HG03280 (cell line): ENCODE data around the gene TPP2.

Experiments used
- ATAC-seq: cut with Tn5 transposase; IDR thresholded peaks from one replicate; pipeline ENCODE4 v1.9.1; 2021; ENCODE audit warnings: mild to moderate bottlenecking, moderate library complexity; ENCODE audit not compliant: unreplicated experiment

The TPP2 gene

GRCh38 chr13:102718746-102719145 is 122.0 kb downstream of the TPP2 start:
- no peak for ATAC-seq

- no peak for ATAC-seq
Observed at GRCh38 chr13:102721800-102722231, 125.0 kb downstream of the TPP2 start.

DNA sequence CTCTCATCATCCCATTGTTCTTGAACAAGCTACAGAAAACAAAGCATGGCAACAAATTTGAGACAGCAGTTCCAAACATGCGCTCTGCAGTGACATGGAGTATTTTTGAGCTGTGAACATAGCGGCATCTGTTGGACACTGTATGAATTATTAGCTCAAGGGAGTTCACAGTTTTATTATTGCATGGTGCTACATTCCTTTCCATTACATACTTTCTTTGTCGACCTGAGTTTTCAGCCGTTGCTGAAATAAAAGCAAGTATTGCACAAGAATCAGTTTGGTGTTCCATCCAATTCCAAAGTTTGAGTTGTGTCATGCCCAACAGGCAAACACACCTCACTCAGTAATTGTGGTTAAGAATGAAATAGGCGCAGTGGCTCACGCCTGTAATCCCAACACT is 128.1 kb downstream of the TPP2 start:
- ATAC-seq: peak; percentile 73

DNA sequence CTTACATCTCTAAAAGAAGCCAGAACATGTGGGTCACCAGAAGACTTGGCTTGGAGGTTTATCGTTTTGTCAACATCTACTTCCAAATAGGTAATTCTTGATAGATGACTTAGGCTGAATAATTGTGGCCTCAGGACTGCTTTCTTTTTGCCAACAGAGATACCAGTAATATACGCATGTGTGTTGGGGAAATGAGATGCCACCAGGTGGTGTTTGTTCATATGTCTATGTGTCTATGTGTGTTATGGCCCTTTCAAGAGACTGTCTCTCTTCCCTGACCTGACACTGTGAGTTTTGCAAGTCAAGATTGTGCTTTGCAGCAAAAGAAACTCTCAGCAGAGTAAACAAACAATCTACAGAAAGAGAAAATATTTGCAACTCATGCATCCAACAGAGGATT is 129.6 kb downstream of the TPP2 start:
- no peak for ATAC-seq
